H1 (cell line): ENCODE data around the gene CD53. TPM values are rescaled to one million over a fixed set of nuclear protein-coding genes. Genes with fewer than 3 reads are reported as not detected.

ENCODE experiments used
- CTCF ChIA-PET: fragments of 300-600 bp; sonication (Branson Sonifier 250); formaldehyde crosslinking; loops from one replicate; lab custom pipeline; 2021; ENCODE audit not compliant: partially characterized antibody; lab: Charles Lee
- POLR2A ChIA-PET: fragments of 300-600 bp; sonication (Branson Sonifier 250); formaldehyde crosslinking; loops from one replicate; lab custom pipeline; 2021; ENCODE audit warnings: inconsistent platforms; ENCODE audit not compliant: partially characterized antibody; lab: Charles Lee
- DNase-seq, 2 experiments: peaks; one replicate each; pipeline versions ENCODE4 v3.0.0 to v3.0.0-alpha.2; 2010 to 2022; ENCODE audit warnings: low spot score in 2 of 2, low read depth in 1 of 2, mixed read lengths in 1 of 2
- FAIRE-seq: peaks from 2 replicates; lab custom pipeline; 2011; peaks lifted over from hg19 to GRCh38; lab: Jason Lieb, UNC
- H2AFZ ChIP-seq: 2 replicates; pipeline ENCODE4 v1.8.1; 2012; ENCODE audit warnings: low read length, inconsistent platforms
- H2AK5ac ChIP-seq: 2 replicates; pipeline ENCODE4 v1.6.1; 2013; ENCODE audit warnings: low read depth, low read length
- H2BK120ac ChIP-seq: replicated peaks from 2 replicates; pipeline ENCODE3; 2013; ENCODE audit warnings: low read depth, low read length, inconsistent platforms
- H2BK12ac ChIP-seq: 2 replicates; pipeline ENCODE4 v1.6.1; 2013; ENCODE audit warnings: low read depth, low read length
- H2BK15ac ChIP-seq: 2 replicates; pipeline ENCODE4 v1.6.1; 2013; ENCODE audit warnings: low read length
- H2BK20ac ChIP-seq: 2 replicates; pipeline ENCODE4 v1.6.1; 2013; ENCODE audit warnings: low read length
- H2BK5ac ChIP-seq: 2 replicates; pipeline ENCODE4 v1.6.1; 2013; ENCODE audit warnings: low read depth, low read length
- H3K14ac ChIP-seq: 2 replicates; pipeline ENCODE4 v1.6.1; 2013; ENCODE audit warnings: inconsistent platforms; ENCODE audit not compliant: insufficient read length
- H3K18ac ChIP-seq: 2 replicates; pipeline ENCODE4 v1.6.1; 2013; ENCODE audit warnings: low read length; ENCODE audit errors: extremely low read depth
- H3K23ac ChIP-seq: 2 replicates; pipeline ENCODE4 v1.6.1; 2013; ENCODE audit warnings: inconsistent platforms; ENCODE audit not compliant: insufficient read length
- H3K23me2 ChIP-seq: 2 replicates; pipeline ENCODE4 v1.6.1; 2013; ENCODE audit warnings: low read depth, low read length
- H3K27ac ChIP-seq: 2 replicates; pipeline ENCODE4 v1.6.1; 2011; ENCODE audit warnings: low read depth, low read length, inconsistent platforms
- H3K27me3 ChIP-seq, 4 experiments: replicated peaks in 1 of 4; 1 replicate in 1 of 4; 2 replicates in 3 of 4; pipeline versions ENCODE4 v1.6.1 to v1.8.1; 2011 to 2013; ENCODE audit warnings: low read length in 3 of 4, mild to moderate bottlenecking in 3 of 4, inconsistent platforms in 2 of 4, mixed read lengths in 2 of 4, moderate library complexity in 1 of 4; ENCODE audit not compliant: control insufficient read depth in 3 of 4, insufficient read depth in 3 of 4; ENCODE audit errors: extremely low read depth in 1 of 4
- H3K36me3 ChIP-seq, 4 experiments: 2 replicates each; pipeline versions ENCODE4 v1.6.1 to v1.8.1; 2011 to 2013; ENCODE audit warnings: mild to moderate bottlenecking in 4 of 4, low read length in 3 of 4, moderate library complexity in 2 of 4, control low read depth in 1 of 4, inconsistent platforms in 1 of 4; ENCODE audit not compliant: insufficient read depth in 4 of 4, control insufficient read depth in 2 of 4
- H3K4ac ChIP-seq: replicated peaks from 2 replicates; pipeline ENCODE3; 2013; ENCODE audit warnings: low read length, low read depth, mixed read lengths, inconsistent platforms; ENCODE audit not compliant: insufficient read length
- H3K4me1 ChIP-seq, 4 experiments: replicated peaks in 1 of 4; 1 replicate in 1 of 4; 2 replicates in 3 of 4; pipeline versions ENCODE4 v1.6.1 to v1.8.1; 2011 to 2013; ENCODE audit warnings: low read length in 3 of 4, inconsistent platforms in 2 of 4, mixed read lengths in 1 of 4; ENCODE audit not compliant: insufficient read depth in 4 of 4, control insufficient read depth in 3 of 4
- H3K4me2 ChIP-seq, 2 experiments: 2 replicates each; pipeline versions ENCODE4 v1.6.1 to v1.8.1; 2011 to 2013; ENCODE audit warnings: low read depth in 2 of 2, low read length in 2 of 2, control low read depth in 1 of 2, inconsistent platforms in 1 of 2, mild to moderate bottlenecking in 1 of 2; ENCODE audit not compliant: insufficient read depth in 1 of 2
- H3K4me3 ChIP-seq, 4 experiments: fragments of 200-600, 300-600 bp in 1 of 4; sonication (generic), shearing (Covaris generic), sonication (Bioruptor Twin) in 1 of 4; 2 replicates each; pipeline versions ENCODE4 v1.5.1 to v1.8.1; 2011 to 2016; ENCODE audit warnings: low read length in 4 of 4, low read depth in 3 of 4, control low read depth in 2 of 4, inconsistent platforms in 2 of 4, mild to moderate bottlenecking in 2 of 4, mixed read lengths in 1 of 4, moderate library complexity in 1 of 4; ENCODE audit not compliant: insufficient read depth in 2 of 4; ENCODE audit errors: extremely low read depth in 1 of 4
- H3K56ac ChIP-seq: replicated peaks from 2 replicates; pipeline ENCODE3; 2013; ENCODE audit warnings: low read depth, mild to moderate bottlenecking, mixed read lengths, low read length, inconsistent platforms; ENCODE audit not compliant: insufficient read length
- H3K79me1 ChIP-seq: 2 replicates; pipeline ENCODE4 v1.6.1; 2013; ENCODE audit warnings: low read depth, low read length, control low read depth
- H3K79me2 ChIP-seq, 2 experiments: 2 replicates each; pipeline versions ENCODE4 v1.6.1 to v1.8.1; 2012 to 2013; ENCODE audit warnings: low read length in 2 of 2, mild to moderate bottlenecking in 2 of 2, inconsistent platforms in 1 of 2; ENCODE audit not compliant: insufficient read depth in 2 of 2, control insufficient read depth in 1 of 2
- H3K9ac ChIP-seq, 4 experiments: replicated peaks in 1 of 4; 1 replicate in 1 of 4; 2 replicates in 3 of 4; pipeline versions ENCODE4 v1.6.1 to v1.8.1; 2011 to 2013; ENCODE audit warnings: low read depth in 3 of 4, low read length in 3 of 4, control low read depth in 2 of 4, mild to moderate bottlenecking in 2 of 4, moderate library complexity in 2 of 4, inconsistent platforms in 1 of 4; ENCODE audit errors: extremely low read depth in 1 of 4
- H3K9me3 ChIP-seq, 2 experiments: 2 replicates each; pipeline versions ENCODE4 v1.6.1 to v1.8.1; 2012 to 2013; ENCODE audit warnings: mild to moderate bottlenecking in 2 of 2, moderate library complexity in 2 of 2, control low read depth in 1 of 2, inconsistent platforms in 1 of 2, low read depth in 1 of 2, low read length in 1 of 2, mixed read lengths in 1 of 2; ENCODE audit not compliant: insufficient read depth in 2 of 2
- H4K20me1 ChIP-seq, 2 experiments: replicated peaks in 1 of 2; 2 replicates each; pipeline versions ENCODE3 to v1.8.1; 2011 to 2013; ENCODE audit warnings: inconsistent platforms in 2 of 2, low read length in 2 of 2, mild to moderate bottlenecking in 1 of 2; ENCODE audit not compliant: insufficient read depth in 2 of 2, control insufficient read depth in 1 of 2
- H4K5ac ChIP-seq: 2 replicates; pipeline ENCODE4 v1.6.1; 2013; ENCODE audit warnings: low read length, low read depth, mixed read lengths, inconsistent platforms; ENCODE audit not compliant: insufficient read length
- H4K8ac ChIP-seq: 2 replicates; pipeline ENCODE4 v1.8.0; 2013; ENCODE audit warnings: mild to moderate bottlenecking, moderate library complexity, low read length, inconsistent platforms; ENCODE audit not compliant: insufficient read depth; ENCODE audit errors: extremely low read depth
- H4K91ac ChIP-seq: replicated peaks from 2 replicates; pipeline ENCODE3; 2013; ENCODE audit warnings: low read length, mixed read lengths, inconsistent platforms; ENCODE audit not compliant: insufficient read length
- BCL11A ChIP-seq, 2 experiments: IDR thresholded peaks; one replicate each; pipeline ENCODE4 v1.6.1; 2011; ENCODE audit warnings: low read depth in 2 of 2, low read length in 2 of 2, mild to moderate bottlenecking in 2 of 2
- CHD2 ChIP-seq: IDR thresholded peaks from 2 replicates; pipeline ENCODE4 v1.6.1; 2012; ENCODE audit warnings: low read length, improper control_type of control experiment
- CTBP2 ChIP-seq: IDR thresholded peaks from 2 replicates; pipeline ENCODE4 v1.7.0; 2011; ENCODE audit warnings: borderline replicate concordance, mild to moderate bottlenecking, moderate library complexity, mixed read lengths, low read length; ENCODE audit not compliant: insufficient read depth, insufficient read length
- EZH2 ChIP-seq: fragments of 200-600 bp; sonication (generic); IDR thresholded peaks from 2 replicates; pipeline ENCODE4 v1.7.1; 2012; ENCODE audit warnings: low read depth, mild to moderate bottlenecking, moderate library complexity, low read length, inconsistent platforms; ENCODE audit not compliant: severe bottlenecking
- NRF1 ChIP-seq: IDR thresholded peaks from 2 replicates; pipeline ENCODE4 v1.6.1; 2011; ENCODE audit warnings: mild to moderate bottlenecking, low read depth, low read length, improper control_type of control experiment
- POU5F1 ChIP-seq: IDR thresholded peaks from 2 replicates; pipeline ENCODE4 v1.6.1; 2011; ENCODE audit warnings: low read depth, mild to moderate bottlenecking, low read length, moderate library complexity
- SP2 ChIP-seq: IDR thresholded peaks from 2 replicates; pipeline ENCODE4 v1.6.1; 2012; ENCODE audit warnings: mild to moderate bottlenecking, low read length, inconsistent platforms
- TAF1 ChIP-seq: IDR thresholded peaks from 2 replicates; pipeline ENCODE4 v1.6.1; 2011; ENCODE audit warnings: mild to moderate bottlenecking, low read depth, low read length
- TAF7 ChIP-seq: optimal IDR thresholded peaks from 2 replicates; pipeline ENCODE3; 2011; ENCODE audit warnings: low read depth, mild to moderate bottlenecking, inconsistent platforms, low read length, moderate library complexity, borderline replicate concordance
- WGBS, 2 experiments: shearing (Covaris generic) in 1 of 2; methylation state at CpG; one replicate each; pipeline versions ENCODE4 v1.1.6 to v1.1.7; 2013 to 2015; ENCODE audit warnings: low lambda C conversion rate in 2 of 2, mixed read lengths in 2 of 2, inconsistent platforms in 1 of 2, low coverage in 1 of 2, missing lambda C conversion rate in 1 of 2; ENCODE audit not compliant: insufficient replicate concordance in 2 of 2, insufficient coverage in 1 of 2, insufficient read length in 1 of 2; ENCODE audit errors: extremely low coverage in 1 of 2, missing lambda C conversion rate in 1 of 2; 5-methylcytosine and 5-hydroxymethylcytosine counted together
- polyA plus RNA-seq, 7 experiments: library from polyadenylated mRNA; depleted of rRNA in 3 of 7; stranded (reverse) in 5 of 7; unstranded in 2 of 7; fragments of >200 nt in 5 of 7; fragments of 200-250 nt in 2 of 7; gene quantifications; 1 replicate in 5 of 7; 2 replicates in 1 of 7; 4 replicates in 1 of 7; pipeline versions ENCODE4 v1.2.1 to v1.2.3, GENCODE V29; 2011 to 2013; ENCODE audit warnings: missing spikeins in 2 of 7, mixed read lengths in 2 of 7
- total RNA-seq: library from RNA; stranded (reverse); fragmentation: NEBNext Ultra II Directional; extraction: Animal tissue kit (Norgen Biotek cat#: 25700); gene quantifications from 2 replicates; pipeline ENCODE4 v1.2.1, GENCODE V29; 2021

CD53 gene
- total and polyA plus RNA-seq, 2 of the 8 experiments (the other 6 are each of a cell fraction or from before 2014, with no cell fraction given) = 0.56 to 1.0 TPM

- no peak overlapping the region for H2BK15ac ChIP-seq
- no peak overlapping the region for H3K23ac ChIP-seq
- no peak overlapping the region for H2AFZ ChIP-seq
- H4K8ac ChIP-seq = no peak overlapping the region
- no peak overlapping the region for H3K27ac ChIP-seq
- H2BK20ac ChIP-seq = no peak overlapping the region
- H2BK12ac ChIP-seq = no peak overlapping the region
- H2BK120ac ChIP-seq = no peak overlapping the region
- POLR2A ChIA-PET = interaction anchor here (1.3 kb wide), 1 partner anchor 50 kb away, joined by 3 read pairs; no protein-coding TSS in a partner anchor
- H3K4me1 ChIP-seq = no peaks in the 10 kb centered on the region; a peak in 1 of 7 replicates
- H3K79me2 ChIP-seq = no peaks in the 10 kb centered on the region
- H3K9ac ChIP-seq = no peak overlapping the region
- H3K27me3 ChIP-seq = no peaks in the 10 kb centered on the region
- no peaks in the 10 kb centered on the region for H3K36me3 ChIP-seq
- no peaks in the 10 kb centered on the region for H3K23me2 ChIP-seq
- no peak overlapping the region for H4K91ac ChIP-seq
- DNase-seq (no peak), FAIRE-seq (no peak)
- H3K14ac ChIP-seq = no peak overlapping the region
- H3K4ac ChIP-seq = no peak overlapping the region
- peaks cover 0 to 4% of the 10 kb centered on the region in 2 experiments; a peak in 1 of 4 replicates for H3K9me3 ChIP-seq
- H2AK5ac ChIP-seq = no peak overlapping the region
- H4K5ac ChIP-seq = no peak overlapping the region
- H3K56ac ChIP-seq = no peak overlapping the region
- H3K18ac ChIP-seq = no peak overlapping the region
- H4K20me1 ChIP-seq = no peaks in the 10 kb centered on the region
- H3K4me3 ChIP-seq = no peak overlapping the region
- H3K4me2 ChIP-seq = no peak overlapping the region
- CTCF ChIA-PET = no interaction called here
- H2BK5ac ChIP-seq = no peak overlapping the region
- WGBS, 2 experiments = 95% methylated on average over 3 of the region's 3 CpGs; no CpG with 5 or more reads in 1 of the 2 experiments
- no peaks in the 10 kb centered on the region for H3K79me1 ChIP-seq
- TF ChIP-seq TAF1 (no peak), TAF7 (no peak), NRF1 (no peak), CTBP2 (no peak), POU5F1 (no peak), SP2 (no peak), BCL11A (IDR thresholded peaks at IDR 0.05; ENCODE audit: low read depth in 2 of 2, low read length in 2 of 2) (no peak), EZH2 (no peak), CHD2 (no peak)
Observed at GRCh38 chr1:110914676-110915075, 41.7 kb downstream of the CD53 start.
